ENCODE measurements around the gene CFAP52. TPM values are rescaled to one million over a fixed set of nuclear protein-coding genes. Genes with fewer than 3 reads are reported as not detected.
"Not testable (repeated sequence)": the region's sequence is repeated elsewhere in the genome, so short reads cannot be mapped to it uniquely, and the experiment has no call there.

Gene CFAP52
- total RNA-seq, 1 donor from 2014 or later = not detected

DNA sequence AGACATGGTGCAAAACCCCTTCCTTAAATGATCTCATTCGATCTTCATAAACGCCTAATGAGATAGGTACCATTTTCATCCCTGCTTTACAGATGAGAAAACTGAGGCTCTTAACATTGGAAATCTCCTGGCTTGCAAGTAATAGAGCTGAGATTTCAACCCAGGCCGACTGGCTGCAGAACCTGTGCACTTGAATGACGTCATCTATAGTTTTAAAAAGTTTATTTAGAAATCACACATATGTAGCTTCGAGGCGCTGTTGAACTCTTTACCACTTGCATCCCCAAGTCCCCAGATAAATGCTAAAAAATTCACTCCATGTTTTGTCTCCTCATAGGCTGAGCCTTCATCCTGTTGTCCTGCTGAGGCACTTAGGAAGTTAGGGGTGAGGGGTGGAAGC, 30.0 kb downstream of the CFAP52 start:
- H3K9me3 ChIP-seq (ENCODE audit: control insufficient read depth in 3 of 3, low read length in 3 of 3) = no peaks in the 10 kb centered on the region
- H3K9ac ChIP-seq (ENCODE audit: low read depth in 1 of 3, low read length in 3 of 3) = no peak overlapping the region
- no peaks in the 10 kb centered on the region for H3K4me1 ChIP-seq (ENCODE audit: control insufficient read depth in 3 of 3, insufficient read depth in 3 of 3, low read length in 3 of 3)
- no peaks in the 10 kb centered on the region for H3K27me3 ChIP-seq (ENCODE audit: control insufficient read depth in 3 of 3, insufficient read depth in 3 of 3, low read length in 3 of 3)
- H3K36me3 ChIP-seq (ENCODE audit: control insufficient read depth in 3 of 3, insufficient read depth in 3 of 3, low read length in 3 of 3) = no peaks in the 10 kb centered on the region
- H3K27ac ChIP-seq (ENCODE audit: low read depth, low read length) = no peak overlapping the region
- H3K4me3 ChIP-seq (ENCODE audit: low read length in 3 of 3) = no peak overlapping the region

DNA sequence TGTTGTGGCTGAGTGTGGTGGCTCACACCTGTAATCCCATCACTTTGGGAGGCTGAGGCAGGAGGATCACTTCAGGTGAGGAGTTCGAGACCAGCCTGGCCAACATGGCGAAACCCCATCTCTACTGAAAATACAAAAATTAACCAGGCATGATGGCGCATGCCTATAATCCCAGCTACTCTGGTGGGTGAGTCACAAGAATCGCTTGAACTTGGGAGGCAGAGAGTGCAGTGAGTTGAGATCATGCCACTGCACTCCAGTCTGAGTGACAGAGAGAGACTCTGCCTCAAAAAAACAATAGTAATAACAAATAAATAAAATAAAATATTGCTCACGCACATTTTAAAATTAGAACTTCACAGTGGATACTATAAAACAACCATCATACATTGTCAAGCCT, 30.6 kb downstream of the CFAP52 start:
- H3K9me3 ChIP-seq (ENCODE audit: control insufficient read depth in 3 of 3, low read length in 3 of 3); H3K4me3 ChIP-seq (ENCODE audit: low read length in 3 of 3); H3K27ac ChIP-seq (ENCODE audit: low read depth, low read length); H3K9ac ChIP-seq (ENCODE audit: low read depth in 1 of 3, low read length in 3 of 3); H3K36me3 ChIP-seq (ENCODE audit: control insufficient read depth in 3 of 3, insufficient read depth in 3 of 3, low read length in 3 of 3); H3K4me1 ChIP-seq (ENCODE audit: control insufficient read depth in 3 of 3, insufficient read depth in 3 of 3, low read length in 3 of 3); H3K27me3 ChIP-seq (ENCODE audit: control insufficient read depth in 3 of 3, insufficient read depth in 3 of 3, low read length in 3 of 3): not testable (repeated sequence)

DNA sequence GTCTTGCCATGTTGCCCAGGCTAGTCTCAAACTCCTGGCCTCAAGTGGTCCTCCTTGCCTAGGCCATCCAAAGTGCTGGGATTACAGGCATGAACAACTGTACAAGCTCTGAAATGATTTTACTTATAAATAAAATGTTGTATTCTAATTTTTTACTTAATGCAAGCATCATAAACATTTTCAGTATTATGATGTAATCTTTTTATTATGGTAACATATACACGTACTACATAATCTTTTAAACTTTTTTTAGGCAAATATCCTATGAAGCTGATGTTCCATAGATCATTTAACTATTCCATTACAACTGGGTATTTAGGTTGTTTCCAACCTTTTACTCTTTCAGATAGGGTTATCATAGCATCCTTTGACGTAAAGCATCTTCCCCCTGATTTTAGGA, 35.1 kb downstream of the CFAP52 start:
- Histone ChIP-seq H3K9me3 (ENCODE audit: control insufficient read depth in 3 of 3, low read length in 3 of 3) (no peaks in the 10 kb centered on the region), H3K36me3 (ENCODE audit: control insufficient read depth in 3 of 3, insufficient read depth in 3 of 3, low read length in 3 of 3) (no peaks in the 10 kb centered on the region), H3K27me3 (ENCODE audit: control insufficient read depth in 3 of 3, insufficient read depth in 3 of 3, low read length in 3 of 3) (no peaks in the 10 kb centered on the region), H3K27ac (ENCODE audit: low read depth, low read length) (no peak overlapping the region), H3K9ac (ENCODE audit: low read depth in 1 of 3, low read length in 3 of 3) (no peak overlapping the region), H3K4me3 (ENCODE audit: low read length in 3 of 3) (no peak overlapping the region), H3K4me1 (ENCODE audit: control insufficient read depth in 3 of 3, insufficient read depth in 3 of 3, low read length in 3 of 3) (no peaks in the 10 kb centered on the region)

DNA sequence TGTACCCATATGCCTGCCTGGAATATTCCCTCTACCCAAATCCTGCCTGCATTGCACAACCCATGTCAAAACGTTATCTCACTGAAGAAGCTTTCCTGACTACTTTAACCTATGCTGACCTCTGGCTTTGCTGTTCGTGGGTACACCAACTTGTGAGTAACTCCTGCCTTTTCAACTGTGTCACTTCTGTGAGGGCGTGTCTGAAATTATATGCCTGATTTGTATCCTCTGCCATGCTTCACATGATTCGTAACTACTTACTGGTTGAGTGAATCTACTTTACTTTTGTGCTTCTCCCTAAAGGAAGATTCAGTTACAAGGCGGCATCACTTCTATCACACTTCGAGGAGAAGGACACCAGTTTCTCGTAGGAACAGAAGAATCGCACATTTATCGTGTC, 35.6 kb downstream of the CFAP52 start:
- Histone ChIP-seq H3K4me3 (ENCODE audit: low read length in 3 of 3) (no peak overlapping the region), H3K27me3 (ENCODE audit: control insufficient read depth in 3 of 3, insufficient read depth in 3 of 3, low read length in 3 of 3) (no peaks in the 10 kb centered on the region), H3K9ac (ENCODE audit: low read depth in 1 of 3, low read length in 3 of 3) (no peak overlapping the region), H3K36me3 (ENCODE audit: control insufficient read depth in 3 of 3, insufficient read depth in 3 of 3, low read length in 3 of 3) (no peaks in the 10 kb centered on the region), H3K4me1 (ENCODE audit: control insufficient read depth in 3 of 3, insufficient read depth in 3 of 3, low read length in 3 of 3) (no peaks in the 10 kb centered on the region), H3K27ac (ENCODE audit: low read depth, low read length) (no peak overlapping the region), H3K9me3 (ENCODE audit: control insufficient read depth in 3 of 3, low read length in 3 of 3) (no peaks in the 10 kb centered on the region)

DNA sequence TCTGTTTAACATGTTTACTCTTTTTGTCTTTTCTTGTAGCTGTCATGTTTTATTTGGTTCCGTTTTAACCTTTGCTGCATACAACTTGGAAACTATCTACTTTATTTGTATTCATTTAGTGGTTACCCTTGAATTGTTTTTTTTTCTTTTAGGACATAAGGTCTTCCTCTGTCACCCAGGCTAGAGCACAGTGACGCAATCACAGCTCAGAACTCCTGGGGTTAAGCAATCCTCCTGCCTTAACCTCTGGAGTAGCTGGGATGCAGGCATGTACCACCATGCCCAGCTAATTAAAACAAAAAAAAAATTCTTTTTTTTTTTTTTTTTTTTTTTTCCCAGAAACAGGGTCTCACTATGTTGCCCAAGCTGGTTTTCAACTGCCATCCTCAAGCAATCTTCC, 39.0 kb downstream of the CFAP52 start:
- no peaks in the 10 kb centered on the region for H3K4me1 ChIP-seq (ENCODE audit: control insufficient read depth in 3 of 3, insufficient read depth in 3 of 3, low read length in 3 of 3)
- H3K4me3 ChIP-seq (ENCODE audit: low read length in 3 of 3) = no peak overlapping the region
- no peaks in the 10 kb centered on the region for H3K9me3 ChIP-seq (ENCODE audit: control insufficient read depth in 3 of 3, low read length in 3 of 3)
- no peaks in the 10 kb centered on the region for H3K27me3 ChIP-seq (ENCODE audit: control insufficient read depth in 3 of 3, insufficient read depth in 3 of 3, low read length in 3 of 3)
- no peak overlapping the region for H3K27ac ChIP-seq (ENCODE audit: low read depth, low read length)
- no peak overlapping the region for H3K9ac ChIP-seq (ENCODE audit: low read depth in 1 of 3, low read length in 3 of 3)
- H3K36me3 ChIP-seq (ENCODE audit: control insufficient read depth in 3 of 3, insufficient read depth in 3 of 3, low read length in 3 of 3) = no peaks in the 10 kb centered on the region

DNA sequence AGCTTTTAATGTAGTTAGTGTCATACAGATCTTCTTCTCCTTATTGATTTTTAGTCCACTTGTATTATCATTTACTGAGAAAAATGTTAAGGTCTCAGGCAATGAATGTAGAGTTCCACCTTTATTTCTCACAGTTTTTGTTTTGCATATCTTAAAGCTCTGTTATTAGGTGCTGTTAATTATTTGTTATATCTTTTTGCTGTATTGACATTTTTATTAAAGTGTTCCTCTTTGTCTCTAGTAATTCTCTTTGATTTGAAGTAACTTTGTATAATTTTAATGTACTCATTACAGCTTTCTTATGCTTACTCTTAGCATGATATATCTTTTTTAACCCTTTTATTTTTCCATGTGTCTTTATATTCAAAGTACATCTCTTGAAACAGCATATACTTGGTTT, 46.5 kb downstream of the CFAP52 start:
- Histone ChIP-seq H3K9ac (ENCODE audit: low read depth in 1 of 3, low read length in 3 of 3) (no peak overlapping the region), H3K36me3 (ENCODE audit: control insufficient read depth in 3 of 3, insufficient read depth in 3 of 3, low read length in 3 of 3) (no peaks in the 10 kb centered on the region), H3K27me3 (ENCODE audit: control insufficient read depth in 3 of 3, insufficient read depth in 3 of 3, low read length in 3 of 3) (no peaks in the 10 kb centered on the region), H3K4me1 (ENCODE audit: control insufficient read depth in 3 of 3, insufficient read depth in 3 of 3, low read length in 3 of 3) (no peaks in the 10 kb centered on the region), H3K9me3 (ENCODE audit: control insufficient read depth in 3 of 3, low read length in 3 of 3) (peaks cover 0 to 20% (median 3%) of the 10 kb centered on the region in 3 donors), H3K27ac (ENCODE audit: low read depth, low read length) (no peak overlapping the region), H3K4me3 (ENCODE audit: low read length in 3 of 3) (no peak overlapping the region)

DNA sequence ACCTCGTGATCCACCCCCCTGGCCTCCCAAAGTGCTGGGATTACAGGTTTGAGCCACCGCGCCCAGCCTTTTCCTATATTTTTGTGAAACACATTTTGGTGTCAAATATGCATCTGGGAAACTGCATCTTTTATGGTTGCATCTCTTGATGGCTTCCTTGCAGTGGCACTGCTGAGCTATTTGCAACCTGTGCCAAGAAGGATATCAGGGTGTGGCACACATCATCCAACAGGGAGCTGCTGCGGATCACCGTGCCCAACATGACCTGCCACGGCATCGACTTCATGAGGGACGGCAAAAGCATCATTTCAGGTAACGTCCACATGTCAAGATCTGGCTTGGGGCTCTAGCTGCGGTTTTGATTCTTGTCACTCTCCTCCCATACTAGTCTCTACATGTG, 52.1 kb downstream of the CFAP52 start:
- peaks cover 0 to 3% (median 0%) of the 10 kb centered on the region in 3 donors for H3K27me3 ChIP-seq (ENCODE audit: control insufficient read depth in 3 of 3, insufficient read depth in 3 of 3, low read length in 3 of 3)

DNA sequence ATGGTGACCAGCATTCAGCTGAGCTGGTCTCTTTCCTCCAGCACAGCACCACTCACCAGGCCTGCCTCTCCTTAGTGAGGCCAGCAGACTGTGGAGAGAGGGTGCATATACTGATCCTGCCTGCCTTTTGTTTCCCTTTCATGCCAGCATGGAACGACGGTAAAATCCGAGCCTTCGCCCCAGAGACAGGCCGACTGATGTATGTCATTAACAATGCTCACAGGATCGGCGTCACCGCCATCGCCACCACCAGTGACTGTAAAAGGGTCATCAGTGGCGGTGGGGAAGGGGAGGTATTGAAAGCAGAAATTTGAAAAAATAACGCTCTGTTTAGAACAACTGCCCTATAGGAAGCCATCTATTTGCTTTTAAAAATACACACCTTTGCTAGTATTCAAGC, 56.3 kb downstream of the CFAP52 start:
- Histone ChIP-seq H3K9ac (ENCODE audit: low read depth in 1 of 3, low read length in 3 of 3) (no peak overlapping the region), H3K27me3 (ENCODE audit: control insufficient read depth in 3 of 3, insufficient read depth in 3 of 3, low read length in 3 of 3) (peaks cover 0 to 6% (median 0%) of the 10 kb centered on the region in 3 donors), H3K27ac (ENCODE audit: low read depth, low read length) (no peak overlapping the region), H3K9me3 (ENCODE audit: control insufficient read depth in 3 of 3, low read length in 3 of 3) (no peaks in the 10 kb centered on the region), H3K4me1 (ENCODE audit: control insufficient read depth in 3 of 3, insufficient read depth in 3 of 3, low read length in 3 of 3) (no peaks in the 10 kb centered on the region), H3K4me3 (ENCODE audit: low read length in 3 of 3) (no peak overlapping the region), H3K36me3 (ENCODE audit: control insufficient read depth in 3 of 3, insufficient read depth in 3 of 3, low read length in 3 of 3) (no peaks in the 10 kb centered on the region)

More for the DNA sequence above, 52.1 kb downstream of the CFAP52 start:
- H3K4me1 ChIP-seq (ENCODE audit: control insufficient read depth in 3 of 3, insufficient read depth in 3 of 3, low read length in 3 of 3) = no peaks in the 10 kb centered on the region
- peaks cover 0 to 9% (median 3%) of the 10 kb centered on the region in 3 donors for H3K9me3 ChIP-seq (ENCODE audit: control insufficient read depth in 3 of 3, low read length in 3 of 3)
- H3K36me3 ChIP-seq (ENCODE audit: control insufficient read depth in 3 of 3, insufficient read depth in 3 of 3, low read length in 3 of 3) = no peaks in the 10 kb centered on the region
- no peak overlapping the region for H3K4me3 ChIP-seq (ENCODE audit: low read length in 3 of 3)
- no peak overlapping the region for H3K27ac ChIP-seq (ENCODE audit: low read depth, low read length)
- no peak overlapping the region for H3K9ac ChIP-seq (ENCODE audit: low read depth in 1 of 3, low read length in 3 of 3)

DNA sequence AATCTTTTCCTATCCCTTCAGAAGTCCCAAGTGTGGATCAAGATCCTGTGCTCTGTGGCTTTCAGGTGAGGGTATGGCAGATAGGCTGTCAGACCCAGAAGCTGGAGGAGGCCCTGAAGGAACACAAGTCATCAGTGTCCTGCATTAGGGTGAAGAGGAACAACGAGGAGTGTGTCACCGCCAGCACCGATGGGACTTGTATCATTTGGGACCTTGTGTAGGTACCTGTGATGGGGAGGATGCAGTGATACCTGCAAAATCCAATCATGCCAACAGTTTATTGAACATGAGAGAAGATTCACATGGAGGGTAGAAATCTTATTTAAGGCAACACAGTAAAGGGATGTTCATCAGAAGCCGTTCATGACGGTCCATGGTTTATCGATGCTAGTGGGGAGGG, 58.9 kb downstream of the CFAP52 start:
- no peak overlapping the region for H3K27ac ChIP-seq (ENCODE audit: low read depth, low read length)
- no peaks in the 10 kb centered on the region for H3K4me1 ChIP-seq (ENCODE audit: control insufficient read depth in 3 of 3, insufficient read depth in 3 of 3, low read length in 3 of 3)
- no peak overlapping the region for H3K4me3 ChIP-seq (ENCODE audit: low read length in 3 of 3)
- no peaks in the 10 kb centered on the region for H3K9me3 ChIP-seq (ENCODE audit: control insufficient read depth in 3 of 3, low read length in 3 of 3)
- no peaks in the 10 kb centered on the region for H3K36me3 ChIP-seq (ENCODE audit: control insufficient read depth in 3 of 3, insufficient read depth in 3 of 3, low read length in 3 of 3)
- H3K27me3 ChIP-seq (ENCODE audit: control insufficient read depth in 3 of 3, insufficient read depth in 3 of 3, low read length in 3 of 3) = peaks cover 0 to 15% (median 0%) of the 10 kb centered on the region in 3 donors
- H3K9ac ChIP-seq (ENCODE audit: low read depth in 1 of 3, low read length in 3 of 3) = no peak overlapping the region

DNA sequence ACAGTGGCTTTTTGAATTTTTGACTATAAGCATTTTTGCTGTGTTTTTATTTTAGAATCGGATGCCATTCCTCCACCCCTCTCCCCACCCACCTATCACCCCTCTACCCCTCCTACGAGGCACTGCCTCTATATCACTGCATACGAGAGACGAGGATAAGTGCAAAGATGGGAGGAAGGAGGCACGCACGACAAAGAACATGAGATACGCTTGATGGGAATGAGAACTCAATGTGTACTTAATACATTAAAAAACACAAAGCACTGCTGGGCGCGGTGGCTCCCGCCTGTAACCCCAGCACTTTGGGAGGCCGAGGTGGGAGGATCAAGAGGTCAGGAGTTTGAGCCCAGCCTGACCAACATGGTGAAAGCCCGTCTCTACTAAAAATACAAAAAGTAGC, 60.1 kb downstream of the CFAP52 start:
- H3K36me3 ChIP-seq (ENCODE audit: control insufficient read depth in 3 of 3, insufficient read depth in 3 of 3, low read length in 3 of 3) = no peaks in the 10 kb centered on the region
- no peaks in the 10 kb centered on the region for H3K4me1 ChIP-seq (ENCODE audit: control insufficient read depth in 3 of 3, insufficient read depth in 3 of 3, low read length in 3 of 3)
- H3K27me3 ChIP-seq (ENCODE audit: control insufficient read depth in 3 of 3, insufficient read depth in 3 of 3, low read length in 3 of 3) = peaks cover 0 to 15% (median 0%) of the 10 kb centered on the region in 3 donors
- no peaks in the 10 kb centered on the region for H3K9me3 ChIP-seq (ENCODE audit: control insufficient read depth in 3 of 3, low read length in 3 of 3)
- no peak overlapping the region for H3K27ac ChIP-seq (ENCODE audit: low read depth, low read length)
- H3K4me3 ChIP-seq (ENCODE audit: low read length in 3 of 3) = no peak overlapping the region
- no peak overlapping the region for H3K9ac ChIP-seq (ENCODE audit: low read depth in 1 of 3, low read length in 3 of 3)

DNA sequence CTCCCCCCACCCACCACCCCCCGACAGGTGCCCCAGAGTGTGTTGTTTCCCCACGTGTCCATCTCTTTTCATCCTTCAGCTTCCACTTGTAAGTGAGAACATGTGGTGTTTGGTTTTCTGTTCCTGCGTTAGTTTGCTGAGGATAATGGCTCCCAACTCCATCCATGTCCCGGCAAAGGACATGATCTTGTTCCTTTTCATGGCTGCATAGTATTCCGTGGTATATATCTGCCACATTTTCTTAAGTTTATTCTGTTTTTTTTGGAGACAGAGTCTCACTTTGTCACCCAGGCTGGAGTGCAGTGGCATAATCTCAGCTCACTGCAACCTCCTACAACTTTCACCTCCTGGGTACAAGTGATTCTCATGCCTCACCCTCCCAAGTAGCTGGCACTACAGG, 63.9 kb downstream of the CFAP52 start:
- not testable (repeated sequence) for H3K4me3 ChIP-seq (ENCODE audit: low read length in 3 of 3); H3K4me1 ChIP-seq (ENCODE audit: control insufficient read depth in 3 of 3, insufficient read depth in 3 of 3, low read length in 3 of 3); H3K27ac ChIP-seq (ENCODE audit: low read depth, low read length); H3K9me3 ChIP-seq (ENCODE audit: control insufficient read depth in 3 of 3, low read length in 3 of 3); H3K9ac ChIP-seq (ENCODE audit: low read depth in 1 of 3, low read length in 3 of 3); H3K36me3 ChIP-seq (ENCODE audit: control insufficient read depth in 3 of 3, insufficient read depth in 3 of 3, low read length in 3 of 3)
- peaks cover 11 to 21% (median 11%) of the 10 kb centered on the region in 3 donors for H3K27me3 ChIP-seq (ENCODE audit: control insufficient read depth in 3 of 3, insufficient read depth in 3 of 3, low read length in 3 of 3)

Data from skeletal muscle tissue (tissue), 4 donors.